NCI-H524 (cell line): ENCODE measurements around the gene CFAP46.
"Not testable (repeated sequence)": the region's sequence is repeated elsewhere in the genome, so short reads cannot be mapped to it uniquely, and the experiment has no call there.

Source experiments
- DNase-seq, 2 experiments: peaks; one replicate each; lab custom pipeline; 2025; lab: John Stamatoyannopoulos, UW

Gene CFAP46

GRCh38 chr10:132788180-132788830 lies 154.1 kb downstream of the CFAP46 start:
- DNase-seq = peak in 1 of 2 experiments; percentile 2

GRCh38 chr10:132787495-132788179 lies 154.7 kb downstream of the CFAP46 start:
- no peak for DNase-seq

- DNase-seq = no peak
Measured at GRCh38 chr10:132786884-132787494, 155.4 kb downstream of the CFAP46 start.

GRCh38 chr10:132786476-132786883 lies 155.9 kb downstream of the CFAP46 start:
- no peak for DNase-seq

GRCh38 chr10:132785723-132786475 lies 156.5 kb downstream of the CFAP46 start, which contains the start of gene NKX6-2:
TSS of gene NKX6-2 (minus strand) at chr10:132786147. CDS start at chr10:132785948, 199 bp downstream.
- DNase-seq = no peak

GRCh38 chr10:132784866-132785722 lies 157.3 kb downstream of the CFAP46 start:
- DNase-seq = no peak

- no peak for DNase-seq
Measured at GRCh38 chr10:132783940-132784865, 158.2 kb downstream of the CFAP46 start.

- no peak for DNase-seq
Measured at GRCh38 chr10:132783165-132783939, 159.0 kb downstream of the CFAP46 start.

- DNase-seq = no peak
Measured at GRCh38 chr10:132781556-132781955, 160.8 kb downstream of the CFAP46 start.

- DNase-seq = no peak
Measured at GRCh38 chr10:132780356-132780755, 162.0 kb downstream of the CFAP46 start.

- DNase-seq = no peak
Measured at GRCh38 chr10:132779549-132780294, 162.6 kb downstream of the CFAP46 start.

- no peak for DNase-seq
Measured at GRCh38 chr10:132777441-132777840, 164.9 kb downstream of the CFAP46 start.

- no peak for DNase-seq
Measured at GRCh38 chr10:132776821-132777220, 165.5 kb downstream of the CFAP46 start.

- peak in 1 of 2 experiments; percentile 10 for DNase-seq
Measured at GRCh38 chr10:132776186-132776585, 166.2 kb downstream of the CFAP46 start.

- DNase-seq = peak in 1 of 2 experiments; percentile 29
Measured at GRCh38 chr10:132774902-132775863, 167.2 kb downstream of the CFAP46 start.

GRCh38 chr10:132774181-132774901 lies 168.0 kb downstream of the CFAP46 start:
- DNase-seq = no peak

GRCh38 chr10:132772816-132773215 lies 169.6 kb downstream of the CFAP46 start:
- not testable (repeated sequence) for DNase-seq
